GM18870 (cell line): ENCODE measurements around the gene EPHA8.

Source experiments
- ATAC-seq: cut with Tn5 transposase; IDR thresholded peaks from one replicate; pipeline ENCODE4 v1.9.1; 2021; ENCODE audit warnings: moderate library complexity; ENCODE audit not compliant: unreplicated experiment

Gene EPHA8

DNA sequence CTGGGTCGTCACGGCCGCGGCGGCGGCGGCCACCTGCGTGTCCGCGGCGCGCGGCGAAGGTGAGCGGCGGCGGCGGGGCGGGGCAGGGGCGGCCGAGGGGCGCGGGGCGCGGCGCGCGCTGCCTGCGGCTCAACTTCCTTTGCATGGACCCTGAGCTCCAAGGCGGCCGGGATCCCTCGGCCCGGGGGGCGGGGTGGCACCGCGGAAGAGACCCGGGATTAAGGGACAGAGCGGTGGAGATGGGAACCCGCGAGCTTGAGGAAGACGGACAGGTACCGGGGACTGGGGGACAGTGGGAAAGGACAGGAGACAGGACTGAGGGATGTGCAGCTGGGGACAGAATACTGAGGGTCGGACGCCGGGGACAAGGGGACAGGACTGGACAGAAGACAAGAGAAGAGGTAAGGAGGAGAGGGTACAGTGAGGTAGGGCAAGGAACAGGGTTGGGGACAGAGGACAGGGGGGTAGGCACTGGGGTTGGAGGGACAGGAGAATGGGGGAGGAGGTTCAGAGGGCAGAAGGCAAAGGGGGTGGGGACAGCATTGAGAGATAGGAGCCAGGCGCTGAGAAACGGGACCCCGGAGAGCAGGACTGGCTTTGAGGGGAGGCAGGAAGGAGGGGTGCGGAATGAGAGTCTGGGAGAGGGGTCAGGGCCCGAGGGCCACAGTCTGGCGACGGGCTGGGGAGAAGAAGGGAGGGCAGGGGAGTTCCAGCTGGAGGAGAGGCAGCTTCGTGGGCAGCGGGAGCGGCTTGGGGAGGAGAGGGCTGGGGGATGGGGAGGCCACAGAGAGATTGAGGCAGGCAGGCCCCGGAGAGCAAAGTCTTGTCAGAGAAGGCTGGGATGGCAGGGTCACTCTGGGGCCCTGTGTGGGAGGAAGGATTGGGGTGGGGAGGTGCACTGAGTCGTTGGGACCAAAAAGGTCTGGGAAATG is 648 bp downstream of the EPHA8 start:
- ATAC-seq, result no peak

DNA sequence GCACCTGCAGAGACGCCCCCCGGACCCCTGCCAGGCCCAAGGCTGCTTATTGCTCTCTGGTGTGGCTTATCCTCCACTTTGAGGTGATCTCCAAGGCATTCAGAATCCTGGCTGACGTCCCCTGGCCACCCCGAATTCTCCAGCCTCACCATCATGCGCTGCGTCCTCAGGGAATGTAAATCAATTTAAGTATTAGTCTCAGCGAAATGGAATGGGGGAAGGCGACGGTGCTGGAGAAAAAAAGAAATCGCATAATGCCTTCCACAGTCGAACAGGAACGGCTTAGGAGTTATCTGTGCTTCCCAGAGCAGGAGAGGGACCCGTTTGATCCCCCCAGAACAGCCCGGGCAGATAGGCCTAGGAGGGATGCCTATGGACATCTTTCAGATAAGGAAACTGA is 2.9 kb downstream of the EPHA8 start:
- no peak for ATAC-seq

DNA sequence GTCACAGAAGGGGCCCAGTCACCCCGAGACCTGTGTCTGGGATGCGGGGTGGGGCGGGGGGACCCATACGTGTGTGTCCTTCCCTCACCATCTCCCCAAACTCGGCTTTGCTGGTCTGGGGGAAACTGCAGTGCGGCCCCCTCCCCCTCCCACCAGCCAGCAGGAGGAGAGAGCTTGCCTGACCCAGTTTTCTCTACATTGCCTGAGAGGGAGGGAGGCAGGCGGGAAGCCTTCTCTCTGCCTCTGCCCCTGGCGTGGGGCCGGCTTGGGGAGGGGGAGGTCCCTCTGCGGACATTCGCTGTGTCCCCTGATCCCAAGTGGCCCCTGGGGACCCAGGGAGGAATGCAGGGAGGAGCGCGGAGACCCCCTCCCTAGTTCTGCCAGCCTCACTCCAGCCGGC is 3.9 kb downstream of the EPHA8 start:
- no peak for ATAC-seq

DNA sequence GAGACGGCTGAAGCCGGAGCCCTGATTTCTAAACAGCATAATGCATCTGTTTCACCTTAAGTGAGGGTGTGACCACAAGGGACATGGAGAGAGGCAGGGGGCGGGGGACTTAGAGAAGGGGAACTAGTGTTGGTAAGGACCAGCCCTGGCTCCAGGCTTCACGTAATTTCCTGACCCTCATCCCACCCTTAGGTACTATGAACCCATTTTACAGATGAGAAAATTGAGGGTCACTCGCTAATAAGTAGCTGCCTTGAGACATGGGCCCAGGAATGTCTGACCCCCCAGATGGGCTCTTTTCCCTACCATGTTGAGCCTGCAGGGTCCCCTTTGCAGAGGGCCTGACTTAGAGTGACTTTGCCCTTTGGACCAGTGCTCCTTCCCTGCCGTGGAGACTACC is 4.7 kb downstream of the EPHA8 start:
- ATAC-seq, result no peak

DNA sequence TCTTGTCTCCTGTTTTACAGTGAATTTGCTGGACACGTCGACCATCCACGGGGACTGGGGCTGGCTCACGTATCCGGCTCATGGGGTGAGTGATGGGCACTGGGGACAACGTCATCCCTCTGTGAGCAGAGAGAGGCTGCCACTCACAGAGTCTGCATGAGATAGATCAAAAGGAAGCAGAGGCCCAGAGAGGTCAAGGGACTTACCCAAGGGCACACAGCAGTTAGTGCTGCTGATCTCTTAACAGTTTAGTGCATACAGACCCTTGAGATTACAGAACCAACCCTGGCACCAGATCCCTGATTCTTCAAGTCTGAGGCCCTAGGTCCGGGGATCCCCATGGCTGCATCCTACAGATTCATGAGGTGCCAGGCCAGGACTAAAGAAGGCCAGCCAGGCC is 6.0 kb downstream of the EPHA8 start:
- no peak for ATAC-seq

DNA sequence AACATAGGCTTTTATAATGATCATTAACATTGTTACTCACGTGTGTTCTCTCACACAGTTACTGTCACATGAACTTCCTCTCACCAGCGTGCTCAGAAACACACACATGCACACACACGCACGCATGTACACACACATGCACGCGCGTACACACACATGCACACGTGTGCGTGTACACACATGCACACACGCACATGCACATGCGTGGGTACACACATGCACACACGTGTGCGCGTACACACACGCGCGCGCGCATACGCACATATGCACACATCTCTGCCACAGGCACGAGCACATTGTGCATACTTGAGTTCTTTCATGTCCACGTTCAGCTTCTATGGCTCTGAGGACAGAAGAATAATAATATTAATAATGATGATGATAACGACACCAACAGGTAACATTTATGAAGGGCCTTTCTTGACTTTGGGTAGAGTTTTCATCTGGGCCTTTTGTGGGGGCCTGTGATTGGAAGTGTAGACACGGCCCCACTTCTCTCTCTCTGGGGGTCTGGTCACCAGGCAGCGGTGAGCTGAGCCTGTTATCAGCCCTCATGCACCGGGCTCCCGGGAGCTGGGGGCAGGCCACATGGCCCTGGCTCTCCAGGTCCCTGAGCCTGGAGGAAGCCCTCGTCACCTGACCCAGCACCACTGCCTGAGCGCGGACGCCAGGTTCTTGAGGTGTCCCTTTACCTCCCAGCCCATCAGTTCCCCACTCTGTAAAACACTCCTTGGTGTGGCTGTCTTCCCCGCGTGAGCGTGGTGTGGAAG is 7.0 kb downstream of the EPHA8 start:
- no peak for ATAC-seq

DNA sequence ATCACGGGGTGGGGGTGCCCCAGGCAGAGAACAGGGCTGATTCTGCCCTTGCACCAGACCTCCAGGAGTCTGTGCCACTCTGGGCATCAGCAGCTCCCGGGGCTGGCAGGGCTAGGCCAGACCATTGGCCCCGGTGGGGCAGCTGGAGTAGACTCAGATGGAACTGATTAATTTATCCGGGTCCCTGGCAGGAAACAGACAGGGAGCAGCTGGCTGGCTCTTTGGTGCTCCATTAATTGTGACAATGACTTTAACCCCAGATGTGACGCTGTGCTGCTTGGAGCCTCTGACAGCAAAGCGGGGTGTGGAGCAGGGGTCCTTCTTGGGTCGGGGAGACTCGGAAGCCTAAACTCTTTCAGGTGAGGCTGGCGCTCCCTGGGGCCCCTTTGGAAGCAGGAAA is 9.5 kb downstream of the EPHA8 start:
- no peak for ATAC-seq

DNA sequence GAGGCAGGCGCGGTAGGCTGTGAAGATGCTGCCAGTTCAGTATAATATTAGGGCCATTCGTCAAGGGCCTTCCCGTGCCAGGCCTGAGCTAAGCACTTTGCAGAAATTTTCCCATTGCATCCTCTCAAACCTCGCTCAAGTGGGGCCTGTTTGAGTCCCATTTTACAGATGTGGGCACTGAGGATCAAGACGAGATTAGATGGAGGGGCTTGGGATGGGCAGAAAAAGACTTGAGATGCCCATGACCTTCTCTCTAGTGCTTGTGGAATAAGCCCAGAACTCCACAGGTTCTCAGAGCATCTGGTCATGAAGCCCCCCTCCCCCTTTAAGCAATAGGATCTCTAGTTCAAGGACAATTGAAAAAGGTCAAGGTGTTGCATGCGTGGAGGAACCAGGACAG is 9.9 kb downstream of the EPHA8 start:
- ATAC-seq, result no peak

DNA sequence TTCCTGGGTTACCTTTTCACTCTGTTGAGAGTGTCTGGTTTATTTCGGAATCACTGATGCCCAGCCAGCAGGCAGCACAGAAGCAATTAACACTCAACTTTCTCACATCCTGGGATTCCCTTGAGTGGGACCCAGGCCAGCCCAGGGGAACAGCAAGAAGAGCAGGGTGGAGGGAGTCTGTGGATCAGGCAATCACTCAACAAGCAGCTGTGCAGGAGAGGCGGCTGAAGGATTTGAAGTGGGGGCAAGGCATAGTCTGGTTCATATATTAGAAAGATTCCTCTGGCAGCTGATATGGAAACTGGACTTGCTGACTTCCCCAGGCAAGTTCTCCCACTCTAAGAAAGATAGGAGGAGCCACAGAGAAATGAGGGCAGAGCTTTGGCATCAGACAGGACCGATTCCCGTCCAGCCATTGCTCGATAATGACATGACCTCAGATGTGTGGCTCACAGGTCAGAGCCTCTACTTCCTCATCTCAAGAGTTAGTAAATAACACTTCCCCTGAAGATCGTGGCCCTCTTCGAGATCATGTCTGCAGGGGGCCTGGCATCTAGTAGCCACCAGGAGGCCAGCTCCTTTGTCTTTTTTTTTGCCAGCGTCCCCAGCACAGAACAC is 12.4 kb downstream of the EPHA8 start:
- no peak for ATAC-seq

DNA sequence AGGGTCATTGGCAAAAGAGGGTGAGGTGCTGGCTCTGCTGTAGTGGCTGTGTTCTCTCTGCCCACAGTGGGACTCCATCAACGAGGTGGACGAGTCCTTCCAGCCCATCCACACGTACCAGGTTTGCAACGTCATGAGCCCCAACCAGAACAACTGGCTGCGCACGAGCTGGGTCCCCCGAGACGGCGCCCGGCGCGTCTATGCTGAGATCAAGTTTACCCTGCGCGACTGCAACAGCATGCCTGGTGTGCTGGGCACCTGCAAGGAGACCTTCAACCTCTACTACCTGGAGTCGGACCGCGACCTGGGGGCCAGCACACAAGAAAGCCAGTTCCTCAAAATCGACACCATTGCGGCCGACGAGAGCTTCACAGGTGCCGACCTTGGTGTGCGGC is 12.9 kb downstream of the EPHA8 start:
- ATAC-seq, result no peak

DNA sequence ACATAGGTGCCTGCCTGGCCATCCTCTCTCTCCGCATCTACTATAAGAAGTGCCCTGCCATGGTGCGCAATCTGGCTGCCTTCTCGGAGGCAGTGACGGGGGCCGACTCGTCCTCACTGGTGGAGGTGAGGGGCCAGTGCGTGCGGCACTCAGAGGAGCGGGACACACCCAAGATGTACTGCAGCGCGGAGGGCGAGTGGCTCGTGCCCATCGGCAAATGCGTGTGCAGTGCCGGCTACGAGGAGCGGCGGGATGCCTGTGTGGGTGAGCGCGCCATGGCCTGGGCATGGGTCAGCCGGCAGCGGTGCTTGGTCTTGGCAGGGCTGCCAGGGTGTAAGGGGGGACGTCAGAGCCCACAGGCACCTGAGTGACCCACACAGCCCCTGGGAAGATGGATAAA is 13.3 kb downstream of the EPHA8 start:
- no peak for ATAC-seq

DNA sequence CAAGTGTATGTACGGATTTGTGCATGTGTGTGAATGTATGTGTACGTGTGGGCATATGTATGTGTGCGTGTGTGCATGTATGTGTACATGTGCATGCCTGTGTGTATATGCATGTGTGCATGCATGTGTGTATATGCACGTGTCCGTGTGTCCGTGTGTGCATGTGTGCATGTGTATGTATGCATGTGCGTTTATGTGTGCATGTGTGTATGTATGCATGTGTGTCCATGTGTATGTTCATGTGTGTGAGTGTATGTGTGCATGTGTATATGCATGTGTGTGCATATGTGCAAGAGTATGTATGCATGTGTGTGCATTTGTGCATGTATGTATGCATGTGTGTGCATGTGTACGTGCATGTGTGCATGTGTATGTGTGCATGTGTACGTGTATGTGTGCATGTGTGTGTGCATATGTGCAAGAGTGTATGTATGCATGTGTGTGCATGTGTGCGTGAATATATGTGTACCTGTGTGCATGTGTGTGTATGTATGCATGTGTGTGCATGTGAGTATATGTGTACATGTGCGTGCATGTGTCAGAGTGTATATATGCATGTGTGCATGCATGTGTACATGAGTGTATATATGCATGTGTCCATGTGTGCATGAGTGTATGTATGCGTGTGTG is 15.6 kb downstream of the EPHA8 start:
- ATAC-seq, result no peak

DNA sequence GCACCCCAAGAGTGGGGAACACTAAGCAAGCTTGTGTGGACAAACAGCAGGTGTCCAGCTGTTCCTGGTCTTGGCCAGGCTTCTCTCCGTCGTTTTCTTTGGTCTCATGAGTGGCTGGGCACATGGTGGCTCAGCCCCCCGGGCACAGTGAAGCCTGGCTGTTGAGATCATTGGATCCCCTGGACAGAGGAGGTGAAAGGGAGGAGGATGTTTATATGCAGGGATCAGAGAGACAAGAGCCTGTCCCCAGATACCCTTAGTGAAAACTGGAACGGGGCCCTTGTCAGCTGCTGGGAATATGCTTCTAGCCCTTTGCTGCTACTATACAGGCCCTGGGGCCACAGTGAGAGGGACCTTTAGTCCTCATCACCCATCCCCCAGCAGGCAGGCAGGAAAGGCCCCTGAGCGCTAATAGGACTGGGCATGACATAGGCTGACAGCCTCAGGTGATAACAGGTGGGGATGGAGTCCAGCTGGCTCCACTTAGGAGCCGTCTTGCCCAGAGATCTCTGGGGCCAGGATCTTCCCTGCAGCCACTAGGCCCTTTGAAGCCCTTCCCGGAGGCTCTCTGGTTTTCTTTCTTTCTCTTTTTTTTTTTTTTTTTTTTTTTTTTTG is 16.4 kb downstream of the EPHA8 start:
- ATAC-seq, result no peak

DNA sequence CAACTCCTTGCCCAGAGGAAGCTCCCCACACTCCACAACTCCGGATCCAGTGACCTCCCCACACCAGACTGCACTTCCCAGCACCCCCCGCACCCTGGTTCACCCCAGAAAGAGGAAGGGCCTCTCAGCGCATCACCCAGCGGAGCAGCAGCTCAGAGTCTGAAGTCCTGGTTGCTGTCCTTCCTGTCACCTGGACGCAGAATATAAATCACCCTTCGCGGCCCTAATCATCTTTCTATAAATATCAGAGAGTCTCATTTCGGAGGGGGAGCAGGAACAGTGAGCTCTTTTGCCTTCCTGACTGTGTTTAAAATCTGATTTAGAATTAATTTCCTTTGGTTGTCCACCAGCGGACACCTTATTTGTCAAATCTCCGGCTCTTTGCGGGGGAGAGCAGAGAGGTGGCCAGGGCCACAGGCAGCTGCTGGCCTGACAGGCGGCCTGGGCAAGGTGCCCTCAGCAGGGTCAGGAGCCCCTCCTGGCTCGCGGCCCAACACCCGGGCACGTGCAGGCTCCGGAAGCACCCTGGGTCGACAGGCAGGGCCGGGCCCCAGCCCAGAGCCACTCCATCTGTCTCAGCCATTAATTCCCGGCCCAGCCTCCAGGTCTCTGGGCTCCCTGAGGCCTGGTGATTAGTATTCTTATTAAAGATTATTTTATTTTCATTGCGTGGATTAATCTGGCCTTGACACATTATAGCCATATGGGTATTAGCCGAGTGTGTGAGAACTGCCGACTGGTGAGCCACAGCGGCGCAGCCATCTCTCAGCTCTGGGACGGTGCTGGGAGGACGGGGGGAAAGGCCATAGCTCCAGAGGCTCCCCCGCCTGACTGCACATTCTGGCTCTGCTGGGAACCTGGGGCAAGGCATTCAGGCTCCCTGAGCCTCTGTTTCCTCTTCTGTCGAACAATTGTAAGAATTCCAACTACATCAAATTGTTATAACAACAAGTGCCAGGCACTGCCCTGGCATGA is 19.7 kb downstream of the EPHA8 start:
- no peak for ATAC-seq

DNA sequence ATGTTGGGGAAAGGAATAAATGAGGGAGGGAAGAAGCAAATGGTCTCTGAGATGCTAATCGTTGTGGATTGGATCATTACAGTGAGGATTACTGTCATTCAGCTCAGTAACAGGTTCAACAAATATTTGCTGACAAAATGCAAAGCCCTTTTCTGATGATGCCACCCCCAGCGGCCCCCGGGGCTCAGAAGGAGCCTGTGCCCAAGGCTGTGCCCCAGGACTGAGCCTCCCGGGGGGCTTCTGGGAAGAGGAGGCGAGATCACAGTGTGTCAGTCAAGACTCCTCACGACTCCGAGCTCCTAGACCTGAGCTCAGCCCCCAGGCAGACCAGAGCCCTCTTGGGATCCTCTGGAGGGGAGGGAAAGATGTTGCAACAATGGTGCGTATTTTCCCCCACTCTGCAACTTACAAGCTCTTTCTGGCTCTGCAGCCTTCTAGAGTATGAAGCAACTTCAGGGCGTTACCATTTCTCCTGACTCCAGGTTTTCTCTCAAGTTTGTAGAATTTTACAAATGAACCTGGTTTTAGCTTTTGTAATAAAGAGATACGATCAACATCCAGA is 20.8 kb downstream of the EPHA8 start:
- no peak for ATAC-seq

DNA sequence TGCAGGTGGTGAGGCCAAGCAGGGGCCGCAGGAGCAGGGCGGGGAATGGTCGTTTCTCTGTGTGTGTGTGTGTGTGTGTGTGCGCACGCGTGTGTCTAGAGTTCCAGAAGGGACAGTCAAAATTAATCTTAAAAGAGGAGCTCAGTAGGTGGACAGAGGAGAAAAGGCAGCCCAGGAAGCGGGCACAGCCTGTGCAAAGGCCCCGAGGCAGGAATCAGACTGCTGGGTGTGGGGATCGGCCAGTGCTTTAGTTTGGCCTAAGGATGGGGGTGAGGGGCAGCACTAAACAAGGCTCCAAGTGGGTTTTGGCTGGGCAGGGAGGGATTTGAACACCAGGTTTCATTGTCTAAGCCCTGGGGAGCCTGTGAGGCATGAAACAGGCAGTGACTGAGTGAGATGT is 21.7 kb downstream of the EPHA8 start:
- no peak for ATAC-seq

DNA sequence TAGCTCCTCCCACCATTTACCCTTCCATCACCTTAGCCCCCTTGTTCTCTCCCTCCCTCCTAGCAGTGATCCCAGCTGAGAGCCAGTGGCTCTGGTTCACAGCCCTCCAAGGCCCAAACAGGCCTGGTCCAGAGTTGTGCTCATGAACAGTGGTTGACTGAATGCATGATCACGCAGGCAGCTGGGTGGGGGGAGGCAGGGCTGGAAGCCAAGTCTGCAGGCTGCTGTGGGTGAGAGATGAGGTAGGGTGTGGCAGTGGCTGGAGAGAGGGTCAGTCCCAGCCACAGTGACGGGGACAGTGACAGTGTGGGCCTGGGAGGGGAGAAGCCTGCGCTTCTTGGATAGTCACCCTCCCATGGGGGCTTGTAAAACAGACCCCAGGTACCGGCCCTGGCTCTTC is 22.2 kb downstream of the EPHA8 start:
- ATAC-seq, result no peak

DNA sequence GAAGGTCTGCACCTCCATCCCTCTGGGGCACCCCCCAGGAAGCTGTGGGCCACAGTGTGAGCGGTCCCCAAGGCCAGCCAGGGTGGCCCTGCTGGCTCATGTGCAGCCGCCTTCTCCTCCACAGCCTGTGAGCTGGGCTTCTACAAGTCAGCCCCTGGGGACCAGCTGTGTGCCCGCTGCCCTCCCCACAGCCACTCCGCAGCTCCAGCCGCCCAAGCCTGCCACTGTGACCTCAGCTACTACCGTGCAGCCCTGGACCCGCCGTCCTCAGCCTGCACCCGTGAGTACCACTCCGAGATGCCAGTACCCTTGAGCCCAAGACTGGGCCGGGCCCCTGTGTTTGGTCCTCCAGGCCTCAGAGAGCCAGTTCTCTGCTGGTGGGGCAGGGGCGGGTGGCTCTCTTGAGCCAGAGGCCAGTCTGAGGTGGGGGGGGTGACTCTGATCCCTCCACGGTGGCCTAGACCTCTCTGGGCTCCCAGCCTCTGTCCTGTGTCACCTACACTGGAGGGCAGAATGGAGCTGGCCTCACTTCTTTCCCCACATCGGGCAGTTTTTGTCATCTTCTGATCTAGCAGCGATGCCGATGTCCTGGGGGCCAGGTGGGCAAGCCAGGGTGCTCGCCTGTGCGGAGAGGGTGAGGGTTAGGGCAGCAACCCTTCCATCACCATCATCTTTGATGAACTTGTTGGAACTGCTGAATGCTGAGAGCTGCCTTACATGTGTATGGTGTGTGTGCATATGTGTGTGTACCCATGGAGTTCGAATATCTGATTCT is 23.3 kb downstream of the EPHA8 start:
- ATAC-seq, result no peak

DNA sequence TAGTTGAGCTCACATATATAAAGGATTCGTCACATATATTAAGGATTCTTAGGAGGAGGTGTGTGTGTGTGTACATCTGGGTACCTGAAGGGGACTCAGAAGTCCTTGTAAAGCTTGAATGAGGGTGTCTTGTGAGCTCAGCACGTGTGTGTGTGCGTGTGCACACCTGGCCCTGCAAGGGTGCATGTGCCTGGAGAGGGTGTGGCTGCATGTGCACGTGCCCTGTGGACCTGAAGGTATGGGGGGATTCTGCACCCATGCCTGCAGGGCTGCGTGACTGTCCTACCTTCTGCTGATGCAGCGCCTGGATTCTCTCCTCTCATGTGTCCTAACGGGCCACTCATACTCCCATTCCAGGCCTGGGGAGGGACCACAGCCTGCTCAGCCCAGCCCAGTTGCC is 24.0 kb downstream of the EPHA8 start:
- ATAC-seq, result no peak
